GM04504 (cell line): ENCODE measurements around the gene SPTLC1.
"Not testable (repeated sequence)": the region's sequence is repeated elsewhere in the genome, so short reads cannot be mapped to it uniquely, and the experiment has no call there.

Experiments
- DNase-seq: peaks from one replicate; pipeline ENCODE4 v3.0.0-alpha.2; 2012; ENCODE audit warnings: low read depth

The SPTLC1 gene, protein sequence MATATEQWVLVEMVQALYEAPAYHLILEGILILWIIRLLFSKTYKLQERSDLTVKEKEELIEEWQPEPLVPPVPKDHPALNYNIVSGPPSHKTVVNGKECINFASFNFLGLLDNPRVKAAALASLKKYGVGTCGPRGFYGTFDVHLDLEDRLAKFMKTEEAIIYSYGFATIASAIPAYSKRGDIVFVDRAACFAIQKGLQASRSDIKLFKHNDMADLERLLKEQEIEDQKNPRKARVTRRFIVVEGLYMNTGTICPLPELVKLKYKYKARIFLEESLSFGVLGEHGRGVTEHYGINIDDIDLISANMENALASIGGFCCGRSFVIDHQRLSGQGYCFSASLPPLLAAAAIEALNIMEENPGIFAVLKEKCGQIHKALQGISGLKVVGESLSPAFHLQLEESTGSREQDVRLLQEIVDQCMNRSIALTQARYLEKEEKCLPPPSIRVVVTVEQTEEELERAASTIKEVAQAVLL

DNA sequence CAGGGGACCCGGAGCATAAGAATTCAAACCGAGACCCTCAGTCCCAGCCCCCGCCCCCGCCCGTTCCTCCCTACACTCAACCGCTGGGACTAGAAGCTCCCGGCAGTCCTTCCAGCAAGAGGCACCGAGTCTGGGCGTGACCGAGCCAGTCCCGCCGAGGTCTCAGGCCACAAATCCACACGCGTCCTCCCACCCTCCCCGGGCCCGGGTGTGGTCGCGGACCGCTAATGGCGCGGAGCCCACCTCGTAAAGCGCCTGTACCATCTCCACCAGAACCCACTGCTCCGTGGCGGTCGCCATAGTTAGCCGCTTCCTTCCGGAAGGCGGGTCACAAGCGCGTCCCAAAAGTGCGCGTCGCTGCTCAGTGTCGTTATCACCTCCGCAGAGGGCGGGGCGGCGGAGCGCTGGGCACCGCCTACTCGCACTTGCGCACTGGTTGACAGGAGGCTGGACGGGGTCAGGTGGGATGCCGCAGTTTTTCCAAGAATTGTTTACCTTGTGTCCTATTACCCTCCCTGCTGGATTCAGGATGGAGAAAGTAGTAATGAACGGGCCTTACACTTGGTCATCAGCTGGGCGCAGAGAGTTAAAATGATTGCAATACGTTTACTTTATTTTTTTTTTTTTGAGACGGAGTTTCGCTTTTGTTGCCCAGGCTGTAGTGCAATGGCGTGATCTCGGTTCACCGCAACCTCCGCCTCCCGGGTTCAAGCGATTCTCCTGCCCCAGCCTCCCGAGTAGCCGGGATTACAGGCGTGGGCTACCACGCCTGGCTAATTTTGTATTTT, at the start of gene SPTLC1:
Gene SPTLC1 (minus strand): TSS at position 343 of the 788 bp plus-strand sequence. CDS start 43 bp downstream, at position 300.
- DNase-seq, result peak; percentile 87

DNA sequence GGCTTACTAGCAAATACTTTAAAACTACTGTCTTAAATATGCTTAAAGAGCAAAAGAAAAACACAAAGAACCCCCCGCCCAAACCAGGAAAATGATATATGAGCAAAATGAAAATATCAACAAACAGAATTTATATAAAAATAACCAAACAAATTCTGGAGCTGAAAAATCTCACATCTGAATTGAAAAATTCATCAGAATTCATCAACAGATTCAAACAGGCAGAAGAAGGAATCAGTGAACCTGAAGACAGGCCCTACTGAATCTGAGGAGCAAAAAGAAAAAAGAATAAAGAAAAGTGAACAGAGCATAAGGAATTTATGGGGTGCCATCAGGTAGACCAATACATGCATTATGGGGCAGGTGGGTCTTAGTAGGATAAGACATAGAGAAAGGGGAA, 49.8 kb upstream of the SPTLC1 start:
- no peak for DNase-seq

DNA sequence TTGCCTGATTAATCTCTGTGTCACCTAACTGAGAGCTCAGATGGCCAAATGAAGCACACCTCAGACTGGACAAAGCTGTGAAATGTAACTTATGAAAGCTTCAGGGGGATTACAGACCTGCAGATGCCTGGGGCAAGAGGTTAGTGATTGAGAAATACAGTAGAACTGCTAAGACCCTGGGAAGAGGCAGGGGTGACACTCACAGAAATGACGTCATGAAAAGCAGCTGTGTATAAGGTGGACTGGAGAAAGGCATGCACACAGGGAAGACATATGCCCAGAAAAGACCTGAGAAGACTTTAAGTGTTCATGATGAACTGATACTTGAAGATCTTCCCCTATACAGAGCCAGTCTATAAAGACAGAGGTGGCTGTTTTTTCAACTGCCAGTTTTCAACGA, 49.3 kb upstream of the SPTLC1 start:
- no peak for DNase-seq

DNA sequence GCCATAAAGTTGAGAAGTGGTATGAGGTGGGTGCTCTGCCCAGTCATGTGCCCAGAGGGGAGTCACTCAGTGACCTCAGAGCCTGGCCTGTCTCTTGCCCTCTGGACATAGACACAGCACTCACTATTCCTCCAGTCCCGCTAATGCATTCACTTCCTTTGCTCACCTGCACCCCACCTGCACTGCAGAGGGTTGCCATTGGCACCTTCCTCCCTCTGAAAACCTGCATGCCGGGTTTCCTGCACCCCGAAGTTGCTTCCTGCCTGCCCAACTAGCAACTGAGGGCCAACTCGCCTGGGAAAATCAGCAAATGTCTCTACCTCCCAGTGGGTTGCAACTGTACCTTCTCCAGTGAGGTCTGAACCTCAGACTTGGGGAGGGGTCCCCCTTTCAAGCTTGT, 48.1 kb upstream of the SPTLC1 start:
- DNase-seq, result no peak

DNA sequence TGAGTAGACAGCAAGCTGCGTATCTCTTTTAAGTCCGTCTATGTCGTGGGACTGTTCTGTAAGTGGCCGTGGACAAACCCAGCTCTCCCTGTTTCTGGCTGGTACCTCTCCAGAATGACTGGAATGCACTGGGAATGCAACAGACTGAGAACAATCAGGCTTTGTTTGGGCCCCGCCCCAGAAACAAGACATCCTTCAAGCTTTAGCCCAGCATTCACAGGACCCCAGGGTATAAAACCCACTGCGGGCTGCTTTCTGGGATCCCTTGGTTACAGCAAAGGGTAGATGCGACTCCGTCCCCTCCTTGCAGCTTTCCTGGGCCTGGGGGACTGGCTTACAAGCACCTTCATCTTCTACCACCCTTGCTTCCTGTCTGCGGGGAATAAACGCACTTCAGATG, 45.6 kb upstream of the SPTLC1 start:
- DNase-seq, result no peak

DNA sequence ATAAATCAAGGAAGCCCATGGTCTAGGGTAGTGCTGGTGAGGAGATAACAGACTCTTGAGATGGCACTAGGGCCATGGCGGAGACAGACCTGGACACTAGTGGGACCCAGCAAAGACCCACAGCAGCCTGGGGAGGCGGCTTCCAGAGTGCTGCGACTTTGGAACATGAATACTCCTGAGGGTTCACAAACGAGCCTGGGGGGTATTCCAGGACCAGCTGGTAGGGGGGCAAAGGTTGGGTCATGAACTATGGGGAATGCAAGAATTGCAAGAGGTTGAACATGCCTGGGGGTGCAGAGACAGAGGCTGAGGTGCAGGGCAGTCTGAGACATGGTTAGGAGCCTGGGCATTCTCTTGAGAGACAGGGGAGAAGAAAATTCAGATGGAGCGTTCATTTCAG, 43.8 kb upstream of the SPTLC1 start:
- DNase-seq, result no peak

DNA sequence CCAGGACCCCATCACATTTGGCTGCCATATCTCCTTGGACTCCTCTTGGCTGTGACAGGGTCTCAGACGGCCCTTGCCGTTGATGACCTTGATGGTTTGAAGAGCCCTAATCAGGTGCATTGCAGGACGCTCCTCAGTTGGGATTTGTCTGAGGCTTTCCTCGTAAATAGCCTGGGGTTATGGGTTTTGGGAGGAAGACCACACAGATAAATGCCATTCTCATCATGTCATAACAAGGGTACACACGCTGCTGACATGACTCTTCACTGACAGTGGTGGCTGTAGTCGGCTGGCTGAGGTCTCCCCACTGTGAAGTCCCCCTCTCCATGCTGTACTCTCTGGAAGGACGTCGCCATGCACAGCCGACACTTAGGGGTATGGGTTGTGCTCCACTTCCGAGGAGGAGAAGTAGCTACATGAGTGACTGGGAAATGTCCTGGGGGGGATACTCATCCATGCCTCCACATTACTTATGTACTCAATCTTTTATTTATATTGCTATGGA, 42.9 kb upstream of the SPTLC1 start:
- DNase-seq, result no peak

DNA sequence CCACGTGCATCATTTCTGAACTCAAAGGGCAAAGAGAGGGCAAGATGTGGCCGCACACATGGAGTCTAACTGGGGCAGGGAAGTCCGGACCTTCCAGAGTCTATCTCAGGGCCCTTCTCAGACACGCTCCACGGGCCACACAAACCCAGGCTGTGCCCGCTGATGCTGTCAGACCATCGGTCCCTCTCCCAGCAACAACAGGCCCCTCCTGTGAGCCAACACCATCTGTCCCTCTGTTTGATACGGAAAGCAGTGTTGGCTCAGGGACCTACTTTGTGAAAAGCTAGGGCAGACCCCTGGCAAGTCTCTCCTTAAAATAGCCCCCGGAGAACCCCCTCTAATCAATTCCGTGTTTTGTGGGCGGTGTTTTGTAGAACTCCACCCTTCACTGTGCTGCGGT, 40.5 kb upstream of the SPTLC1 start:
- not testable (repeated sequence) for DNase-seq

DNA sequence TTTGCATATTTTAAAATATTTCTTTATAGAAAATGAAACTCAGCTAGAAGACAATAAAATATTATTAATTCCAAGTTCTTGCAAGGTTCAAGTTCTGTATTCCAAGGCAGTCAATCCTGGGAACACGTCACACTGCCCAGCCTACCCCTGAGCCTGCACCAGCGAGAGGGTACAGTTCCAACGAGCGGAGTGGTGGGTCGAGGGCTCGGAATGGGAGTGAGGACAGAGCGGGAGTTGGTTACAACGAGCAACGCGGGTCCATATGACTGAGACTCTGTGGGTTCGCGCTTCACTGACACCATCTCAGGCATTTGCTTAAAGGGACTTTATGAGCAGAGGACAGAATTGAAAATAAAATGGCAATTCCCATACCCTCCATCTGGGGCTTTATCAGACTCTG, 40.0 kb upstream of the SPTLC1 start:
- DNase-seq, result no peak

DNA sequence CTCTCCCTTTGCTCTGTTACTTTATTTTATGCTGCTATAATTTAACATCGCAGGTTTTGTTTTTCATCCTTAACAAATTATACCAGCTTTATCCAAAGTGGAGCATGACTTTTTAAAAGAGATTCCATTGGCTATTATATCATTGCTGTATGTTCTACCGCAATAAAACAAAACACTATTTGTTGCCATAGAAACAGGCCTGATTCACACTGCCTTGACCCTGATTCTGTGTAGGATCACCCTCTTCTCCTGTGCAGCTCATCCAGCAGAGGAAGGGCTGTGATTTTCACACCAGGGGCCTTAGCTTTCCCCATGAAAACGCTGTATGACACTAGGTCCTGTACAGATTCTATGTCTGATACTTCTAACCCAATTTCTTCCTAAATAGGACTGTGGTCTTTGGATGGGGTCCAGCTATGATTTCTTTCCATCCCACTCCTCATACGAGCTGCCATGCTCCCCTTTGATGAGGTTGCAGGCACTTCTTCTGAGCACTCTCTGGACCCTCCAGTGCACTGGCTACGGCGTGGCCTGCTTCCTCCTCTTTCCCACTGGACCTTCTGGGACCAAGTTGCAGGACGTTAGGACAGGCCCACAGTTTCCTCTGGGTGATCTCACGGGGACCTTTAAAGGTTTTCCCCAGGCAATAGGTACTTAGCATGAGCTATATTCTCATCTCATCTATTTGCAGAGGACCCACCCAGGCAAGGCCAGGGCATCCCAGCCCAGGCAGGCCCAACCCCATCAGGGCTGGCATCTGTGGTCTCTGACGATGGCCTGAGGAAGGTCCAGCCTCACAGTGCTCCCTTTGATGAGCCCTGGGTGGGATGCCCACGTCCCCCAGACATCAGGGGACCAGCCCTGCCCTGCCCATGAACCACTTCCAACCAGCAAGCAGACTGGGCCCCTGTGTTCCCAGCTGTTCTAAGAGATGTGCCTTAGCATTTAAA, 38.5 kb upstream of the SPTLC1 start:
- peak; percentile 75 for DNase-seq

DNA sequence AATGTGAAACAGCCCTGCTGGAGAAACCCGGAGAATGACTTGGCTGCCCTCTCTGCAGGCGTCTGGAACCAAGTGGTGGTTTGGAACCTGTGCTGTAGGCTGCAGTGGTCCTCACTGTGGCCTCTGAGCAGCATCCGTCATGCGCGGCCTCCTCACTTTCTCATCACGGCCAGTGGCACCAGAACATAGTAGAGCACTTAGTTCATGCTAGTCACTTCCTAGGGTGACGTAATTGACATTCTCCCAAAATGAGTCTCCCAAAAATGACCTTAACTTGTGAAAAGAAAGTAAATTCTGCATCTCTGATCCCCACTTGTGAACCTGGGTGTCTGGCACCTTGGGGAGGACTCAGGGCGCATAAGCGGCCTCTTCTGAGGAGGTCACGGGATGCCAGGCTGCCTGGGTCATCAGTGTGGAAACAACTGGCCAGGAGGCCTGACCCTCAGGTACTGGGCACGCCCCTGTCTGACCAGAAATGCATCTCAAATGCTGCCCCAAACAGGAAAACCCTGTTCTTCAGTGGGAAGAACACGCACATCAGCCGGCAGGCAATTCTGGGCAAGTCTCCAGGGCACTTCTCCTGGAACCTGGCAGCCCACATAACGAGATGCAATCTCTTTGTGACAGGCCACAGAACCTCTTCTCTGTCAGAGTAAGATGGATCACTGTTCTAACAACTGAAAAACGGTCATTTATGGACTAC, 36.6 kb upstream of the SPTLC1 start:
- peak; percentile 71 for DNase-seq

DNA sequence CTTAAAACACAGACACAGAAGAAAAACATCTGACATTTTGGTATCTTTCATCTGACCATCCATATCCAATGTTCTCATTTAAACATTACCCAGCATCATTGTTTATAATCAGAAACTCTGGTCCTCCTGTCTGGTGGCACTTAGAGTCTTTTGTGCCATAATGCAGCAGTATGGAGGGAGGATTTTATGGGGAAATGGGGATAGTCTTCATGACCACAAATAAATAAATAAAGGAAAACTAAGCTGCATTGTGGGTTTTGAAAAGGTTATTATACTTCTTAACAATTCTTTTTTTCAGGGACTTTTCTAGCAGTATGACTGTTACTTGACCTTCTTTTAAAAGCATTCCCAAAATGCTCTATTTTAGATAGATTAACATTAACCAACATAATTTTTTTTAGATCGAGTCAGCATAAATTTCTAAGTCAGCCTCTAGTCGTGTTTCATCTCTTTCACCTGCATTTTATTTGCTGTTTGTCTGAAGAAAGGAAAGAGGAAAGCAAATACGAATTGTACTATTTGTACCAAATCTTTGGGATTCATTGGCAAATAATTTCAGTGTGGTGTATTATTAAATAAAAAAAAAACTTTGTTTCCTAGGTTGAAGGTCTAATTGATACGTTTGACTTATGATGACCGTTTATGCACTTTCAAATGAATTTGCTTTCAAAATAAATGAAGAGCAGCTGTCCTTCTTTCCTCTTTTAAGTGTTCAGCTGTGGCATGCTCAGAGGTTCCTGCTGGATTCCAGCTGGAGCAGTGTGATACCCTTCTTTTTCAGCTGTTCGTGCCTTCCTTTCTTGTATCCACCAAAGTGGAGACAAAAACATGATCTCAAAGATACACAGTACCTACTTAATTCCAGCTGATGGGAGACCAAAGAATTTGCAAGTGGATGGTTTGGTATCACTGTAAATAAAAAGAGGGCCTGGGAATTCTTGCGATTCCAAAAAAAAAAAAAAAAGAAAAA, 35.6 kb upstream of the SPTLC1 start:
- not testable (repeated sequence) for DNase-seq

DNA sequence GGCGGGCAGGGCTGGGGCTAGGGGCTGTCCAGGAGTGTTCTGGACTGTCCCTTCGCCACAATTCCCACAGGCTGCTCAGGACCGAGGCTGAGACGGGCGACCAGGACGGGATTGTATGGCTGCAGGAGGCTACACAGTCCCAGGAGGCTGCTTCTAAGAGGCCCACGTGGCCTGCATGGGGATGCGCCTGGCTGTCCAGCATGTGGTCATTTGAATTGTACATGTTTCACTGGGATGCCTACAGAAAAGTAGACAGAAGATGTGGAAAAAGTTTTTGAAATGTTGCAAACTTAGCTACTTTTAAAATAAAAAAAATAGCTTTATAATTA, 32.6 kb upstream of the SPTLC1 start:
- no peak for DNase-seq

DNA sequence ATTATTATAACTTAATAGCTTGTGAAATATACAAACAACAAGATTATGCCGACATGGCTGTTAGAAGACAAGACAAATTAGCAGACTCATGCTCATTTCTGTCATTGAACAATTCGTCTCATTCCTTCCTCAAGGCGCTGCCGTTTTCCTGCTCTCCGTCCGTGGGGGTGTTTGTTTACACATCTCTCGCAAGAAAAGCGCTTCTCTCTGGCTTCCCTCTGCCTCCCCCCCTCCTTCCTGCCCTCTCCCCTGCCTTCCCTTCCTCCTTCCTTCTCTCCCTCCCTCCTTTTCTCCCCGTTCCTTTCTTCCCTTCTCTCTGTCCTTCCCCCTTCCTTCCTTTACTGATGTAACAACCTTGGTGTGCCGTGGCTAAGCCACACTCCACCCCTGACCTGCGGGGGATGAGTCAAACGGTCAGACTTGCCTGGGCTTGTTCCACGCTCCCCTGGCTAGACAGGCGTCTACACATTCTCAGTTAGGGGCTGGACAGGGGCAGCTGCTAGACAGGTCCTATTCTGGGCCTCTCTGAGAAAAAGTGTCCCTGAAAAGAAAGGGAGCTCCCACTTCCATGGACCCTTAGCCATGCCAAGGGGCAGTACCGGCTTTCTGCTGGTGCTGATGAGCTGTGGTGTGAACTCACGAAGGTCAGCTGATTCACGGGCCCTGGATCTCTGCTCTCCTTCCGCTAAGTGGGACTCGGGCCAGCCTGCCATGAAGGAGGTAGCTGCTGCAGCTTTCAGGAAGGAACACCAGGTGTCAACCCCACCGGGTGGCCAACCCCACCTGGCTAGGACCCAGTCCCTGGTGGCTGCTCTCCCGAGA, 32.0 kb upstream of the SPTLC1 start:
- peak; percentile 83 for DNase-seq

DNA sequence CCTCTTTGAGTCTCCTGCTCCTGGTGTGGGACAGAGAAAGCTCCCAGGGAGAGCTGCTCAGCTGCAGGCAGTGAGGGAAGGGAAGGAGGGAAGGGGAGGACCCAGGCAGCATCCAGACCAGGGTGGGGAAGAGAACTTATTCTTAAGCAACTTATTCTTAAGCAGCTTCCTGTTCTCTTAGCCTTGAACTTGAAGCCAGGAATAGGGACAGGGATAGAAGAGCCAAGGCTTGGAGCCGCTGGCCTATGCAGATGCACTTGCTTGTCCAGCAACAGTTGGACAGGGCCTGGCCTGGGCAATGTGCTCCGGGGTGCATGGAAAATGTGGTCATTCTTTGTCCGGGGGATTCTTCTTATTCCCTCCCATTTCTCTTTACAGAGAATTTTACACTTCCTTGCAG, 31.4 kb upstream of the SPTLC1 start:
- DNase-seq, result no peak

DNA sequence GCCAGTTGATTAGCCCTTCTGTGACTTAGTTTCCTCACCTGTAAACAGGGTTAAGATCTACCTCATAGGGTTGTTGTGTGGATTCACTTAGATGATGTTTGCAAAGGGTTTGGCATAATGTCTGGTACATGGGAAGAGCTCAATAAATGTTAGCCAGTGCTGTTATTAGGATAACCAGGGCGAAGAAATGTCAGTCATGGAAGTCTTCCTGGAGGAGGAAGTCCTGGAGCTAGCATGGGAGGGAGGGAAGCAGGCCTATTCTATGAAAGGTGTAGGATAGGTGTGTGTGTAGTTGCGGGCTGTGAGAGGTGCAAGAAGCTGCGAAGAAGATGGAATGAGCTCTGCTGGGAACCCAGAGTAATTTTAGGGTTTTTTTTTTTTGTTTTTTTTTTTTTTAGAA, 30.6 kb upstream of the SPTLC1 start:
- DNase-seq, result not testable (repeated sequence)

DNA sequence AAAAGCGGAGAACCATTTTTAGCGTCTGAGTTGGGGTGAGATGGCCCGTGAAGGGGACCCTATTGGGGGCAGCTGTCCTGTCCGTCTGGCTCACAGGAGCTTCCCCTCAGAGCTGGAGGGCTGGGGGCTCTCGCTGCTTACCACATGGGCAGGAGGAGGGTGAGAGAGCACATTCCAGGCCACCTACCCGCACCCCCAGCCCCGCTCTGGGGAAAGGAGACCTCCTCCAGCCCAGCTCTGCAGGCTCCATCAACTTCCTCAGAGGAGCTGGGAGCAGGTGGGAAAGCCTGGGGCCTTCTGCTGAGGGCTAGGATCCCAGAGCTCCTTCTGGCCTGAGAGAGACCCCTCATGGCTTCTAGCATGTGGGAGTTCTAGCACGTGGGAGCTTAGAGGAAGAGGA, 27.1 kb upstream of the SPTLC1 start:
- no peak for DNase-seq

DNA sequence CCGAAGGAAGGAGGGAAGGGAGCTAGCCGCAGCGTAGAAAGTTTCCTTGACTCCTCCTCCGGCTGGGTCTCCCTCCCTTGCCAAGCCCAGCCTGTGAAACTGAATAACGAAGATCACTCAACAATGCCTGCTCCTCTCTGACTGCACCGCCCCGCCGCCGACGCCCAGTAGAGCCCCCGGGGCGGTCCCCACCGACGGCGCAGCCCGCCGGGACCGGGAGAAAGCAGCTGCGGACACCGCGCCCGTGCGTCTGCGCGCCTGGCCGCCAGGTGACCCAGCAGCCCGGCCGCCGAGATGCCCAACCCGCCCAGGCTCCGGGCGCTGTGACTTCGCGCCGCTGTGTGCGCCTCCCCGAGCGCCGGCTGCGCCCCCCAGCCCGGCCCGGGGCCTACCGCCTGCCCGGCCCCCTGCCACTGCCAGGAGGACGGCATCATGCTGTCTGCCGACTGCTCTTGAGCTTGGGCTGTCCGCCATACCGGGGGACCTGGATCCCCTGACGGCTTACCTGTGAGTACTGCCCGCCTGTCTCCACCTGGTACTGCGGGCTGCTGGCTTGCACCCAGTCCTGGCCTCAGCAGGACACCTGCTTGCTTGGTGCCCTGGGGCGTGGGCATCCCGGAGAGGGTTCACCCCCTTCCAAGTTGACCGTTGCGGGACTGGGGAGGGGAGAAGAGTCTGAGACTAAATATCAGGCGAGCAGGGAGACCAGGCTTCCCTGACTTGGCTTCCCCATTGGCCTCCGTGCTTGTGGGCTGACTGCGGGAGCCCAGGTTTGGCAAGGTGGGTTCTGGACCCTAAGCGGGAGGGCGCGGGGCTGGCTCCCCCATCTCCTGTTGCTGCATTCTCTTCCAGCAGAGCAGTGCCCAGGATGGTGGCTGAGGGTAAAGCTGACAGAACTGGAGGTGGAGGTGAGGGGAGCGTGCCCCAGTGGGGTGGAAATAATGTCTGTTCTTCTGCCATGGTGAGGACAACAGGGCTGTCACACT, 26.2 kb upstream of the SPTLC1 start:
- DNase-seq, result no peak
